Progenitor cell of endocrine pancreas (in vitro differentiated cells): ENCODE data around the gene DENND1B. TPM values are rescaled to one million over a fixed set of nuclear protein-coding genes. Genes with fewer than 3 reads are reported as not detected.

Source experiments
- DNase-seq: peaks from one replicate; pipeline ENCODE4 v3.0.0; 2021; ENCODE audit warnings: low spot score; ENCODE audit not compliant: unreplicated experiment
- H3K27ac Mint-ChIP-seq: 2 replicates; pipeline ENCODE4 v1.8.0; 2021; ENCODE audit warnings: mild to moderate bottlenecking, moderate library complexity, mixed read lengths
- H3K27me3 Mint-ChIP-seq: 2 replicates; pipeline ENCODE4 v1.8.0; 2021; ENCODE audit warnings: mixed read lengths
- H3K36me3 Mint-ChIP-seq: 2 replicates; pipeline ENCODE4 v1.8.0; 2022; ENCODE audit warnings: mixed read lengths; ENCODE audit not compliant: insufficient read depth
- H3K4me1 Mint-ChIP-seq: 2 replicates; pipeline ENCODE4 v1.8.0; 2021; ENCODE audit warnings: low read depth, mixed read lengths
- H3K4me3 Mint-ChIP-seq: 2 replicates; pipeline ENCODE4 v1.8.0; 2021; ENCODE audit warnings: low read depth, mild to moderate bottlenecking, moderate library complexity, mixed read lengths
- H3K9me3 Mint-ChIP-seq: 2 replicates; pipeline ENCODE4 v1.8.0; 2021; ENCODE audit warnings: low read depth, mixed read lengths
- total RNA-seq: library from RNA; stranded (reverse); gene quantifications from 2 replicates; pipeline ENCODE4 v1.2.1, GENCODE V29; 2021
- TF ChIP-seq, protein P1 (sequence below): fragments of 200-600 bp; sonication (generic); IDR thresholded peaks from one replicate; pipeline ENCODE4 v1.5.0; 2021; ENCODE audit warnings: antibody characterized with exemption, mild to moderate bottlenecking; ENCODE audit not compliant: unreplicated experiment

DENND1B gene
- total RNA-seq, 1 donor from 2014 or later = 15.7 TPM

GRCh38 chr1:197801684-197802083 is 26.4 kb upstream of the DENND1B start:
- Mint-ChIP-seq H3K4me3 (no peak overlapping the region), H3K27me3 (no peaks in the 10 kb centered on the region), H3K36me3 (peaks cover 3% of the 10 kb centered on the region), H3K4me1 (peaks cover 2% of the 10 kb centered on the region), H3K9me3 (peaks cover 15% of the 10 kb centered on the region), H3K27ac (no peak overlapping the region)
- TF ChIP-seq, protein P1, sequence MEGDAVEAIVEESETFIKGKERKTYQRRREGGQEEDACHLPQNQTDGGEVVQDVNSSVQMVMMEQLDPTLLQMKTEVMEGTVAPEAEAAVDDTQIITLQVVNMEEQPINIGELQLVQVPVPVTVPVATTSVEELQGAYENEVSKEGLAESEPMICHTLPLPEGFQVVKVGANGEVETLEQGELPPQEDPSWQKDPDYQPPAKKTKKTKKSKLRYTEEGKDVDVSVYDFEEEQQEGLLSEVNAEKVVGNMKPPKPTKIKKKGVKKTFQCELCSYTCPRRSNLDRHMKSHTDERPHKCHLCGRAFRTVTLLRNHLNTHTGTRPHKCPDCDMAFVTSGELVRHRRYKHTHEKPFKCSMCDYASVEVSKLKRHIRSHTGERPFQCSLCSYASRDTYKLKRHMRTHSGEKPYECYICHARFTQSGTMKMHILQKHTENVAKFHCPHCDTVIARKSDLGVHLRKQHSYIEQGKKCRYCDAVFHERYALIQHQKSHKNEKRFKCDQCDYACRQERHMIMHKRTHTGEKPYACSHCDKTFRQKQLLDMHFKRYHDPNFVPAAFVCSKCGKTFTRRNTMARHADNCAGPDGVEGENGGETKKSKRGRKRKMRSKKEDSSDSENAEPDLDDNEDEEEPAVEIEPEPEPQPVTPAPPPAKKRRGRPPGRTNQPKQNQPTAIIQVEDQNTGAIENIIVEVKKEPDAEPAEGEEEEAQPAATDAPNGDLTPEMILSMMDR = no peak
- DNase-seq = no peak

DNA sequence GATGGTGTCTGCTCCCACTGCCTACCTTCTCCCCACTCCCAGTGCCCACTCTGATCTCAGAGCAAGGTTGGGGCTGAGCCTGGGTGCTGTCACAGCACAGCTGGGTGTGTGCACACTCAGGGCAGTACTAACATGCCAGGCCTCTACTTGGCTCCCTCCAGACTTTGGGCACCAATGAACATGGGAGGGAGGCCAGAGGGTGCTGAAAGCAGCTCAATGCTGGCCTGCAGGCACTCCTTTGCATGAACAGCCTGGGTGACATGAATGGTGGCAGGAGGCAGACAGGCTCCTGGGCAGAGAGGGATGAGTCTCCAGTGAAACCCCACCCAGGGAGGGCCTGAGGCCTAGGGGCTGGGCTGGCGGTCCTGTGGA is 25.8 kb upstream of the DENND1B start:
- H3K27me3 Mint-ChIP-seq = no peaks in the 10 kb centered on the region
- no peak overlapping the region for H3K4me3 Mint-ChIP-seq
- TF ChIP-seq, protein P1 = no peak
- no peak for DNase-seq
- H3K9me3 Mint-ChIP-seq = peaks cover 21% of the 10 kb centered on the region
- H3K36me3 Mint-ChIP-seq = peaks cover 6% of the 10 kb centered on the region
- peaks cover 2% of the 10 kb centered on the region for H3K4me1 Mint-ChIP-seq
- H3K27ac Mint-ChIP-seq = no peak overlapping the region

GRCh38 chr1:197800379-197801110 is 25.3 kb upstream of the DENND1B start:
- no peak for DNase-seq
- peaks cover 27% of the 10 kb centered on the region for H3K9me3 Mint-ChIP-seq
- H3K27me3 Mint-ChIP-seq = no peaks in the 10 kb centered on the region
- TF ChIP-seq, protein P1 = no peak
- no peak overlapping the region for H3K27ac Mint-ChIP-seq
- H3K4me1 Mint-ChIP-seq = peaks cover 2% of the 10 kb centered on the region
- peaks cover 6% of the 10 kb centered on the region for H3K36me3 Mint-ChIP-seq
- no peak overlapping the region for H3K4me3 Mint-ChIP-seq

DNA sequence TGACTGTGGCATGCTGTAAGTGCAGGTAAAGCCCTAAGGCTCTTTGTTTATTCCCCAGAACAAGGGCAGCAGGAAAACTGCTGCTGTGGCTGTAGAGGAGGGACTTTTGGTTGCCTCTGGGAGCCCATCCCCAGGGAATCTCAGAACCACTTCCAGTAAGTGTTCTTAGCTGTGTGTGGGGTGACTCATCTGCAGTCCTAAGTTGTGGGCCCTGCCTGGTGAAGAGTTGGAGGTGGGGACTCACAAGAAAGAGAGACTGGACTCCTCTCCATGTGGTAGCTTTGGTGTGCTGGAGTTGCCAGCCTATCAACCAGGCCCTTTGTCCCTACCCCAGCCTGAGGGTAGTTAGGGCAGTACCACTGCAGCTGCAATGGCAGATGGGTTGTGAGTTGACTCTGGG is 24.0 kb upstream of the DENND1B start:
- TF ChIP-seq, protein P1 = no peak
- H3K4me3 Mint-ChIP-seq = no peak overlapping the region
- peaks cover 6% of the 10 kb centered on the region for H3K36me3 Mint-ChIP-seq
- H3K27me3 Mint-ChIP-seq = no peaks in the 10 kb centered on the region
- H3K4me1 Mint-ChIP-seq = peaks cover 2% of the 10 kb centered on the region
- no peak for DNase-seq
- peaks cover 27% of the 10 kb centered on the region for H3K9me3 Mint-ChIP-seq
- H3K27ac Mint-ChIP-seq = no peak overlapping the region

DNA sequence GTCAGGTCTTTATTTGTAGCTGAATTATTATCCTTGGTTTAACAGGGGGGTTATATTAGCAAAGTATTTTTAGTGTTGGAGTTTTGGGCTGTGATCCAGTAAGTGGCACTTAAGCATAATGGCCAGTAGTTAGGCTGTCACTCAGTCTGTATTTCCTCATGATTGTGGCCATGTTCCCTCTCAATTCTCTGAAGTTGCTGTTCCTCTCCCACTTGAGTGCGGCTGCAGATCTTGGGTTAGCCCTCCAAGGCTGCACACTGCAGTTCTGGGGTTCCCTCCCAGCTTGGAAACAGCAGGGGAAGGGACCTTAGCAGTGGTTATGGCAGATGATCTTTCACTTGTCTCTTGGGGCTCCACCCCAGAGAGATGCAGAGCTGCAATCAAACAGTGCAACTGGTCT is 23.2 kb upstream of the DENND1B start:
- TF ChIP-seq, protein P1 = no peak
- Mint-ChIP-seq H3K9me3 (peaks cover 27% of the 10 kb centered on the region), H3K36me3 (peaks cover 6% of the 10 kb centered on the region), H3K4me3 (no peak overlapping the region), H3K27me3 (no peaks in the 10 kb centered on the region), H3K4me1 (peaks cover 2% of the 10 kb centered on the region), H3K27ac (no peak overlapping the region)
- no peak for DNase-seq
